Osteocyte (in vitro differentiated cells): ENCODE data around the gene AKAP13. TPM values are rescaled to one million over a fixed set of nuclear protein-coding genes. Genes with fewer than 3 reads are reported as not detected.
A peak's percentile ranks its signal among the peaks of the same experiment; 100 is the strongest.

Experiments used
- DNase-seq: peaks from one replicate; pipeline ENCODE4 v3.0.0; 2021; ENCODE audit warnings: mixed read lengths; ENCODE audit not compliant: unreplicated experiment; ENCODE audit errors: extremely low spot score
- H3K27ac Mint-ChIP-seq: one replicate; pipeline ENCODE4 v1.8.0; 2021; ENCODE audit warnings: mild to moderate bottlenecking, mixed read lengths; ENCODE audit not compliant: unreplicated experiment
- H3K27me3 Mint-ChIP-seq: one replicate; pipeline ENCODE4 v1.8.0; 2021; ENCODE audit warnings: mixed read lengths; ENCODE audit not compliant: unreplicated experiment
- H3K36me3 Mint-ChIP-seq: one replicate; pipeline ENCODE4 v1.8.0; 2021; ENCODE audit warnings: mixed read lengths; ENCODE audit not compliant: unreplicated experiment
- H3K4me1 Mint-ChIP-seq: one replicate; pipeline ENCODE4 v1.8.0; 2021; ENCODE audit warnings: mixed read lengths; ENCODE audit not compliant: unreplicated experiment
- H3K4me3 Mint-ChIP-seq: one replicate; pipeline ENCODE4 v1.8.0; 2021; ENCODE audit warnings: mild to moderate bottlenecking, moderate library complexity, mixed read lengths; ENCODE audit not compliant: unreplicated experiment
- H3K9me3 Mint-ChIP-seq: one replicate; pipeline ENCODE4 v1.8.0; 2021; ENCODE audit warnings: mixed read lengths; ENCODE audit not compliant: unreplicated experiment
- CTCF ChIP-seq: fragments of 200-600 bp; sonication (generic); IDR thresholded peaks from 2 replicates; pipeline ENCODE4 v1.5.0; 2021; ENCODE audit warnings: antibody characterized with exemption, mild to moderate bottlenecking, moderate library complexity
- total RNA-seq: library from RNA; stranded (reverse); gene quantifications from 2 replicates; pipeline ENCODE4 v1.2.1, GENCODE V29; 2021

The AKAP13 gene
- total RNA-seq, 1 donor from 2014 or later = 146 TPM

DNA sequence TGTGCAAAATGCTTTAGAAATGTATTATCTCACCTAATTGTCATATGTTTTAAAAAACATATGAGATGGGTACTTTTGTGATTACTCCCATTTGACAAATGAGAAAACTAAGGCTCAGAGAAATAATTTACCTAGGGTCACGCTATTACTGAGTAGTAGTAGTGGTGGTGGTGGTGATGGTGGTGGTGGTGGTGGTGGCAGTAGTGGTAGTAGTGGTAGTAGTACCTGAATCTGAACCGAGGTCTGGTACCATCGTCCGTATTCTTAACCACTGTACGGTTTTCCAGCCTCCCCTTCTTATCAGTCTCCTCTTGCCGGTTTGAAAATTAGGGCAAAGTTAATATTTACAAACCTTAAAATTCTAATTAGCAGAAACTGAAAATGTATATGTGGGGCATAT, 311.9 kb downstream of the AKAP13 start:
- peak overlapping the region; percentile 46 for H3K27ac Mint-ChIP-seq
- H3K4me3 Mint-ChIP-seq = no peak overlapping the region
- H3K36me3 Mint-ChIP-seq = peaks cover 30% of the 10 kb centered on the region
- peaks cover 20% of the 10 kb centered on the region for H3K4me1 Mint-ChIP-seq
- no peaks in the 10 kb centered on the region for H3K9me3 Mint-ChIP-seq
- no peak for TF ChIP-seq CTCF
- no peak for DNase-seq
- H3K27me3 Mint-ChIP-seq = no peaks in the 10 kb centered on the region

GRCh38 chr15:85692873-85693272, 312.5 kb downstream of the AKAP13 start:
- H3K36me3 Mint-ChIP-seq = peaks cover 28% of the 10 kb centered on the region
- no peak overlapping the region for H3K4me3 Mint-ChIP-seq
- H3K27ac Mint-ChIP-seq = peak overlapping the region; percentile 34
- TF ChIP-seq CTCF = no peak
- peaks cover 20% of the 10 kb centered on the region for H3K4me1 Mint-ChIP-seq
- no peaks in the 10 kb centered on the region for H3K9me3 Mint-ChIP-seq
- DNase-seq = no peak
- H3K27me3 Mint-ChIP-seq = no peaks in the 10 kb centered on the region

GRCh38 chr15:85693277-85693676, 312.9 kb downstream of the AKAP13 start:
- H3K4me1 Mint-ChIP-seq = peaks cover 20% of the 10 kb centered on the region
- H3K4me3 Mint-ChIP-seq = no peak overlapping the region
- no peak for TF ChIP-seq CTCF
- no peak for DNase-seq
- no peaks in the 10 kb centered on the region for H3K9me3 Mint-ChIP-seq
- H3K27ac Mint-ChIP-seq = peak overlapping the region; percentile 34
- H3K36me3 Mint-ChIP-seq = peaks cover 28% of the 10 kb centered on the region
- H3K27me3 Mint-ChIP-seq = no peaks in the 10 kb centered on the region

DNA sequence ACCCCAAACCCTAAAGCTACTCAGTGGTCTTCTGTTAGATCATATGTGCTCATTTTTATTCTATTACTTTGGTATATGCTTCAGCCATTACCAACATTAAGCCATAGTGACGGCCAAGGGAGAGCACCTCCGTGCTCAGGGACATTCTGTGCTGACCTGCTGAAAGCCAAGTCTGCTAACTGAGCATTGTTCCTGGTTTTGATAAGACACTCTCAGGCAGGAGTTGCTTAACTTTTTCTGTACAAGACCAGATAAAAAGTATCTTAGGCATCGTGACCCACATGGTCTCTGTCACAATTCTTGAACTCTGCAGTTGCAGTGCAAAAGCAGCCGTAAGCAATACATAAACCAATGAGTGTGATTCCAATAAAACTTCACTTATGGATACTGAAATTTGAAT, 313.7 kb downstream of the AKAP13 start:
- no peak for TF ChIP-seq CTCF
- H3K36me3 Mint-ChIP-seq = peaks cover 28% of the 10 kb centered on the region
- peaks cover 16% of the 10 kb centered on the region for H3K4me1 Mint-ChIP-seq
- H3K27ac Mint-ChIP-seq = no peak overlapping the region
- no peak overlapping the region for H3K4me3 Mint-ChIP-seq
- no peaks in the 10 kb centered on the region for H3K9me3 Mint-ChIP-seq
- no peak for DNase-seq
- no peaks in the 10 kb centered on the region for H3K27me3 Mint-ChIP-seq

- H3K4me3 Mint-ChIP-seq = no peak overlapping the region
- H3K9me3 Mint-ChIP-seq = no peaks in the 10 kb centered on the region
- peaks cover 24% of the 10 kb centered on the region for H3K36me3 Mint-ChIP-seq
- DNase-seq = no peak
- TF ChIP-seq CTCF = no peak
- H3K27me3 Mint-ChIP-seq = no peaks in the 10 kb centered on the region
- peak overlapping the region; percentile 31 for H3K27ac Mint-ChIP-seq
- H3K4me1 Mint-ChIP-seq = peaks cover 32% of the 10 kb centered on the region
Measured at GRCh38 chr15:85700767-85701166, 320.4 kb downstream of the AKAP13 start.
